GM12873 (cell line): ENCODE measurements around the gene OR10H4.

Experiments used
- TF ChIP-seq, protein P1 (sequence below): IDR thresholded peaks from 2 replicates; pipeline ENCODE4 v1.5.1; 2012; ENCODE audit warnings: low read depth, mild to moderate bottlenecking, moderate library complexity, low read length, control low read depth; ENCODE audit not compliant: insufficient read depth; ENCODE audit errors: missing control alignments

The OR10H4 gene

GRCh38 chr19:15986701-15987100, 37.9 kb downstream of the OR10H4 start:
- TF ChIP-seq, protein P1, sequence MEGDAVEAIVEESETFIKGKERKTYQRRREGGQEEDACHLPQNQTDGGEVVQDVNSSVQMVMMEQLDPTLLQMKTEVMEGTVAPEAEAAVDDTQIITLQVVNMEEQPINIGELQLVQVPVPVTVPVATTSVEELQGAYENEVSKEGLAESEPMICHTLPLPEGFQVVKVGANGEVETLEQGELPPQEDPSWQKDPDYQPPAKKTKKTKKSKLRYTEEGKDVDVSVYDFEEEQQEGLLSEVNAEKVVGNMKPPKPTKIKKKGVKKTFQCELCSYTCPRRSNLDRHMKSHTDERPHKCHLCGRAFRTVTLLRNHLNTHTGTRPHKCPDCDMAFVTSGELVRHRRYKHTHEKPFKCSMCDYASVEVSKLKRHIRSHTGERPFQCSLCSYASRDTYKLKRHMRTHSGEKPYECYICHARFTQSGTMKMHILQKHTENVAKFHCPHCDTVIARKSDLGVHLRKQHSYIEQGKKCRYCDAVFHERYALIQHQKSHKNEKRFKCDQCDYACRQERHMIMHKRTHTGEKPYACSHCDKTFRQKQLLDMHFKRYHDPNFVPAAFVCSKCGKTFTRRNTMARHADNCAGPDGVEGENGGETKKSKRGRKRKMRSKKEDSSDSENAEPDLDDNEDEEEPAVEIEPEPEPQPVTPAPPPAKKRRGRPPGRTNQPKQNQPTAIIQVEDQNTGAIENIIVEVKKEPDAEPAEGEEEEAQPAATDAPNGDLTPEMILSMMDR = no peak

DNA sequence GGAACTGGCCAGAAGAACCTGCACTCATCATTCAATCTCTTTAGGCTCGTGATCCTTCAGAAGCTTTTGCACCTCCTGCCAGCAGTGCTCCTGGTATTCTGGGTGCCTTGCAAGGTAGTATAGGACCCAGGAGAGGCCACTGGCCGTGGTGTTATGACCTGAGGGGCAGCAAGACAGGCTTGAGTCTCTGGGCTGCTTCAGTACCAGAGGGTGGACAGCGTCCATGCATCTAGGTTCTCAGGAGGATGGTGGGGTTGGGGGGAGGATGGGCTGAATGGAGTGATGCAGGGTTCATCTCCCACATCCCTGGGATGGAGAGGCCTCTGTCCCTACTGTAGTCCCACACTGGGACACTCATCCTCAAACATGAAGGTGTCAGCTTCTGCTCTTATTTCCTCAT, 41.1 kb downstream of the OR10H4 start:
- TF ChIP-seq, protein P1 = no peak

GRCh38 chr19:15991602-15992001, 42.8 kb downstream of the OR10H4 start:
- TF ChIP-seq, protein P1 = no peak

GRCh38 chr19:15992014-15992413, 43.2 kb downstream of the OR10H4 start:
- TF ChIP-seq, protein P1 = no peak

- TF ChIP-seq, protein P1 = no peak
These were observed 46.7 kb downstream of the OR10H4 start for GRCh38 chr19:15995536-15995935.

DNA sequence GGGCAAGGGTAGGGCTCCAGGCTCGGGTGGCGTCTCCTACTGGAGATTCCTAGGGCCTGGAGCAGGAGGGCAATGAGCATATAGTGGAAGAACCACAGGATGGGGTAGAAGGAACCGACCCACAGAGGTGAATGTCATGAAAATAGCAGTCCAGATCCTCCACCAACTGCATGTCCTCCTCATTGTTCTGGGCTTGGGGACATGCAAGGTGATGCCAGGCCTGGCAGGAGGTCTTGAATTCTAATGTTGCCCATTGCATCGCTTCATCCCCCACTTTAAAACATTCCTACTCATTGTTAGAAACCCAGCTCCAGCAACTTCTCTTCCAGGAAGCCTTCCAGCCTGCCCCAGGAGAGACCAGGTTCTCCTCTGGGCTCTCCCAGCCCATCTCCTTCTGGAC, 49.4 kb downstream of the OR10H4 start:
- TF ChIP-seq, protein P1 = no peak
